HepG2 (cell line): ENCODE data around the gene KHNYN. TPM values are rescaled to one million over a fixed set of nuclear protein-coding genes. Genes with fewer than 3 reads are reported as not detected.

Experiments
- ARHGAP35 ChIP-seq: sonication (generic); formaldehyde crosslinking; IDR thresholded peaks from 2 replicates; pipeline ENCODE4 v1.9.0; 2022; ENCODE audit warnings: mild to moderate bottlenecking, inconsistent platforms, moderate library complexity, missing genetic modification reagents, borderline replicate concordance
- ARNT ChIP-seq: fragments of 450-650 bp; IDR thresholded peaks from 2 replicates; pipeline ENCODE4 v1.6.1; 2017
- CENPT ChIP-seq: sonication (generic); formaldehyde crosslinking; IDR thresholded peaks from 2 replicates; pipeline ENCODE4 v1.8.0; 2022; ENCODE audit warnings: low read depth, mild to moderate bottlenecking, moderate library complexity, missing genetic modification reagents
- FOSL2 ChIP-seq: sonication (generic); formaldehyde crosslinking; IDR thresholded peaks from 2 replicates; pipeline ENCODE4 v1.4.0; 2020; ENCODE audit warnings: missing genetic modification reagents
- LRRFIP1 ChIP-seq: sonication (generic); formaldehyde crosslinking; conservative IDR thresholded peaks from 2 replicates; pipeline ENCODE4 v1.4.0; 2020; ENCODE audit warnings: missing genetic modification reagents
- NFKB2 ChIP-seq: sonication (generic); formaldehyde crosslinking; IDR thresholded peaks from 2 replicates; pipeline ENCODE4 v1.4.0; 2020; ENCODE audit warnings: missing genetic modification reagents, borderline replicate concordance
- POGK ChIP-seq: sonication (generic); formaldehyde crosslinking; conservative IDR thresholded peaks from 2 replicates; pipeline ENCODE4 v1.8.0; 2022; ENCODE audit warnings: mild to moderate bottlenecking, moderate library complexity, missing genetic modification reagents
- PRPF4 ChIP-seq: fragments of 200-400 bp; formaldehyde crosslinking; IDR thresholded peaks from 2 replicates; pipeline ENCODE4 v1.6.1; 2016; ENCODE audit warnings: low read length, low read depth; ENCODE audit not compliant: poor library complexity, severe bottlenecking
- REPIN1 ChIP-seq: sonication (generic); formaldehyde crosslinking; IDR thresholded peaks from 2 replicates; pipeline ENCODE4 v1.8.0; 2022; ENCODE audit warnings: missing genetic modification reagents, low read depth, mild to moderate bottlenecking, borderline replicate concordance
- ZBTB25 ChIP-seq: IDR thresholded peaks from 2 replicates; pipeline ENCODE4 v1.6.1; 2018; ENCODE audit warnings: missing genetic modification reagents
- ZFP41 ChIP-seq: sonication (generic); formaldehyde crosslinking; IDR thresholded peaks from 2 replicates; pipeline ENCODE4 v1.4.0; 2020; ENCODE audit warnings: mild to moderate bottlenecking, missing genetic modification reagents, borderline replicate concordance
- ZNF282 ChIP-seq: fragments of 450-650 bp; IDR thresholded peaks from 2 replicates; pipeline ENCODE4 v1.6.1; 2018; ENCODE audit not compliant: partially characterized antibody
- ZNF460 ChIP-seq: sonication (generic); formaldehyde crosslinking; IDR thresholded peaks from 2 replicates; pipeline ENCODE4 v1.5.1; 2020; ENCODE audit warnings: missing genetic modification reagents, mild to moderate bottlenecking, borderline replicate concordance
- polyA plus RNA-seq, 8 experiments: library from polyadenylated mRNA; depleted of rRNA in 3 of 8; stranded (reverse) in 7 of 8; unstranded in 1 of 8; fragments of >200 nt; fragmentation: Illumina TruSeq in 4 of 8; extraction: Trizol in 4 of 8; gene quantifications; 2 replicates each; pipeline versions ENCODE4 v1.2.1 to v1.2.3, GENCODE V29; 2011 to 2016; ENCODE audit warnings: low read depth in 4 of 8, missing spikeins in 1 of 8, mixed read lengths in 1 of 8; ENCODE audit not compliant: insufficient read depth in 1 of 8
- total RNA-seq, 5 experiments: library from RNA; depleted of rRNA; stranded (reverse); fragments of >200 nt; fragmentation: Illumina TruSeq; extraction: Trizol; gene quantifications; 2 replicates each; pipeline ENCODE4 v1.2.3, GENCODE V29; 2016; ENCODE audit warnings: low read depth in 1 of 5
- TF ChIP-seq, protein P1 (sequence below): sonication (generic); formaldehyde crosslinking; IDR thresholded peaks from 2 replicates; pipeline ENCODE4 v1.9.0; 2021; ENCODE audit warnings: missing genetic modification reagents, borderline replicate concordance
- TF ChIP-seq, protein P2 (sequence below): sonication (generic); formaldehyde crosslinking; IDR thresholded peaks from 2 replicates; pipeline ENCODE4 v1.8.0; 2022; ENCODE audit warnings: missing genetic modification reagents, mild to moderate bottlenecking, moderate library complexity, borderline replicate concordance

KHNYN gene
- total and polyA plus RNA-seq, 2 of the 13 experiments (the other 11 are each of a cell fraction or from before 2014, with no cell fraction given) = 52.8 to 75.7 TPM

DNA sequence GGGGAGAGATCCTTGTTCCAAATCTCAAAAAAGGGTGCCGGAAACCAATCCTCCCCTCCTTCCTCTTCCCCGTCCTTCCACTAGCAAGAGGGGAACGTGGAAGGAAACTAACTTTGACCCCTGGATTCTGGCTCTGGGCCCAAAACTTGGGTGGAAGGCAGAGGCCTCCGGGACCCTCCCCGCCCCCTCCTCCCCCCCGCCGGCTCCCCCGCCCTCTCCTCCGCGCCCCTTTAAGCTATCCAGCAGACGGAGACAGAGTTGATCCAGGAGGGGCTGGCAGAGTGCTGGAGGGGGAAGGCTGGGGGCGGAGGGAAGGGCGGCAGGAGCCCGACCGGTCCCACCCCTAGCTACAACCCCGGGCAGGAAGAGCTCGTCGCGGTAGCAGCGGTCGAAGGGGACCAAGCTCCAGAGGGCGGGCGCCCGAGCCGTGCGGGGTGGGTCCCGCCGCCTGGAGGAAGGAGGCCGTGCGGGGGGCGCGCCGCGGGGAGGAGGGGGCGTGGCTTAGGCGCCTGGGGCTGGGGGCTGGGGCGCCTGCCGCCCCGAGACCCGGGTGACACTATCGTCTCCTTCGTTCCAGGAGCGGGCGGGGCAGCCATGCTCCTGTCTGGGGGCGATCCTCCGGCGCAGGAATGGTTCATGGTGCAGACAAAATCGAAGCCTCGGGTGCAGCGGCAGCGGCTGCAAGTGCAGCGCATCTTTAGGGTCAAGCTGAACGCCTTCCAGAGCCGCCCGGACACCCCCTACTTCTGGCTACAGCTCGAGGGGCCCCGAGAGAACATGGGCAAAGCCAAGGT is 30.9 kb upstream of the KHNYN start, which contains the start of gene NYNRIN (continued):
- TF ChIP-seq, protein P1, sequence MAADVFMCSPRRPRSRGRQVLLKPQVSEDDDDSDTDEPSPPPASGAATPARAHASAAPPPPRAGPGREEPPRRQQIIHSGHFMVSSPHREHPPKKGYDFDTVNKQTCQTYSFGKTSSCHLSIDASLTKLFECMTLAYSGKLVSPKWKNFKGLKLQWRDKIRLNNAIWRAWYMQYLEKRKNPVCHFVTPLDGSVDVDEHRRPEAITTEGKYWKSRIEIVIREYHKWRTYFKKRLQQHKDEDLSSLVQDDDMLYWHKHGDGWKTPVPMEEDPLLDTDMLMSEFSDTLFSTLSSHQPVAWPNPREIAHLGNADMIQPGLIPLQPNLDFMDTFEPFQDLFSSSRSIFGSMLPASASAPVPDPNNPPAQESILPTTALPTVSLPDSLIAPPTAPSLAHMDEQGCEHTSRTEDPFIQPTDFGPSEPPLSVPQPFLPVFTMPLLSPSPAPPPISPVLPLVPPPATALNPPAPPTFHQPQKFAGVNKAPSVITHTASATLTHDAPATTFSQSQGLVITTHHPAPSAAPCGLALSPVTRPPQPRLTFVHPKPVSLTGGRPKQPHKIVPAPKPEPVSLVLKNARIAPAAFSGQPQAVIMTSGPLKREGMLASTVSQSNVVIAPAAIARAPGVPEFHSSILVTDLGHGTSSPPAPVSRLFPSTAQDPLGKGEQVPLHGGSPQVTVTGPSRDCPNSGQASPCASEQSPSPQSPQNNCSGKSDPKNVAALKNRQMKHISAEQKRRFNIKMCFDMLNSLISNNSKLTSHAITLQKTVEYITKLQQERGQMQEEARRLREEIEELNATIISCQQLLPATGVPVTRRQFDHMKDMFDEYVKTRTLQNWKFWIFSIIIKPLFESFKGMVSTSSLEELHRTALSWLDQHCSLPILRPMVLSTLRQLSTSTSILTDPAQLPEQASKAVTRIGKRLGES (CRISPR knock-in tag) = no peak
- TF ChIP-seq REPIN1 (CRISPR knock-in tag) = no peak
- TF ChIP-seq ZNF460 (CRISPR knock-in tag) = no peak
- TF ChIP-seq FOSL2 (CRISPR knock-in tag) = no peak
- TF ChIP-seq ZNF282 = no peak
- no peak for TF ChIP-seq POGK (CRISPR knock-in tag)
- TF ChIP-seq ARNT = no peak
- TF ChIP-seq, protein P2, sequence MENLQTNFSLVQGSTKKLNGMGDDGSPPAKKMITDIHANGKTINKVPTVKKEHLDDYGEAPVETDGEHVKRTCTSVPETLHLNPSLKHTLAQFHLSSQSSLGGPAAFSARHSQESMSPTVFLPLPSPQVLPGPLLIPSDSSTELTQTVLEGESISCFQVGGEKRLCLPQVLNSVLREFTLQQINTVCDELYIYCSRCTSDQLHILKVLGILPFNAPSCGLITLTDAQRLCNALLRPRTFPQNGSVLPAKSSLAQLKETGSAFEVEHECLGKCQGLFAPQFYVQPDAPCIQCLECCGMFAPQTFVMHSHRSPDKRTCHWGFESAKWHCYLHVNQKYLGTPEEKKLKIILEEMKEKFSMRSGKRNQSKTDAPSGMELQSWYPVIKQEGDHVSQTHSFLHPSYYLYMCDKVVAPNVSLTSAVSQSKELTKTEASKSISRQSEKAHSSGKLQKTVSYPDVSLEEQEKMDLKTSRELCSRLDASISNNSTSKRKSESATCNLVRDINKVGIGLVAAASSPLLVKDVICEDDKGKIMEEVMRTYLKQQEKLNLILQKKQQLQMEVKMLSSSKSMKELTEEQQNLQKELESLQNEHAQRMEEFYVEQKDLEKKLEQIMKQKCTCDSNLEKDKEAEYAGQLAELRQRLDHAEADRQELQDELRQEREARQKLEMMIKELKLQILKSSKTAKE (CRISPR knock-in tag) = no peak
- TF ChIP-seq LRRFIP1 (CRISPR knock-in tag) = no peak
- 0 out of 2 replicates have a peak, but pooled peaks have one; percentile 60 for TF ChIP-seq ARHGAP35 (CRISPR knock-in tag)
- 0 out of 2 replicates have a peak, but pooled peaks have one; percentile 32 for TF ChIP-seq ZFP41 (CRISPR knock-in tag)
- TF ChIP-seq NFKB2 = peak; percentile 64; the same call in 1 of the 2 replicates
- 0 out of 2 replicates have a peak, but pooled peaks have one; percentile 54 for TF ChIP-seq CENPT (CRISPR knock-in tag)
- TF ChIP-seq PRPF4 = no peak
- no peak for TF ChIP-seq ZBTB25 (CRISPR knock-in tag)
